Ishikawa (cell line): ENCODE measurements around the gene IL1B.

ENCODE experiments used
- CEBPB ChIP-seq: IDR thresholded peaks from 2 replicates; pipeline ENCODE4 v1.6.1; 2012
- CREB1 ChIP-seq: IDR thresholded peaks from 2 replicates; pipeline ENCODE4 v1.6.1; 2012; ENCODE audit warnings: low read depth
- EGR1 ChIP-seq: IDR thresholded peaks from 2 replicates; pipeline ENCODE4 v1.6.1; 2012
- EP300 ChIP-seq: IDR thresholded peaks from 2 replicates; pipeline ENCODE4 v1.6.1; 2012; ENCODE audit warnings: borderline replicate concordance
- FOXM1 ChIP-seq: IDR thresholded peaks from 2 replicates; pipeline ENCODE4 v1.6.1; 2012; ENCODE audit warnings: low read depth, borderline replicate concordance
- NFIC ChIP-seq: IDR thresholded peaks from 2 replicates; pipeline ENCODE4 v1.6.1; 2012
- RAD21 ChIP-seq: IDR thresholded peaks from 2 replicates; pipeline ENCODE4 v1.6.1; 2012; ENCODE audit warnings: low read depth
- REST ChIP-seq: IDR thresholded peaks from 2 replicates; pipeline ENCODE4 v1.6.1; 2012; ENCODE audit warnings: low read depth, mild to moderate bottlenecking
- TAF1 ChIP-seq: IDR thresholded peaks from 2 replicates; pipeline ENCODE4 v1.6.1; 2012; ENCODE audit warnings: low read depth, mild to moderate bottlenecking
- TCF12 ChIP-seq: IDR thresholded peaks from 2 replicates; pipeline ENCODE4 v1.6.1; 2012; ENCODE audit warnings: low read depth
- TEAD4 ChIP-seq: IDR thresholded peaks from 2 replicates; pipeline ENCODE4 v1.6.1; 2012
- YY1 ChIP-seq: IDR thresholded peaks from 2 replicates; pipeline ENCODE4 v1.6.1; 2012; ENCODE audit warnings: low read depth
- ZBTB7A ChIP-seq: IDR thresholded peaks from 2 replicates; pipeline ENCODE4 v1.6.1; 2012; ENCODE audit warnings: low read depth
- TF ChIP-seq, protein P1 (sequence below): IDR thresholded peaks from 2 replicates; pipeline ENCODE4 v1.6.1; 2012
- TF ChIP-seq, protein P2 (sequence below): IDR thresholded peaks from 2 replicates; pipeline ENCODE4 v1.6.1; 2012

Gene IL1B

GRCh38 chr2:112828251-112828691, 8.3 kb downstream of the IL1B start:
- TF ChIP-seq ZBTB7A (no peak), TCF12 (no peak), YY1 (no peak), NFIC (no peak), TEAD4 (no peak), REST (no peak), CEBPB (no peak), FOXM1 (no peak), EGR1 (no peak), EP300 (no peak), TAF1 (no peak), CREB1 (no peak), RAD21 (no peak)
- TF ChIP-seq, protein P1, sequence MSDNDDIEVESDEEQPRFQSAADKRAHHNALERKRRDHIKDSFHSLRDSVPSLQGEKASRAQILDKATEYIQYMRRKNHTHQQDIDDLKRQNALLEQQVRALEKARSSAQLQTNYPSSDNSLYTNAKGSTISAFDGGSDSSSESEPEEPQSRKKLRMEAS, result no peak
- TF ChIP-seq, protein P2, sequence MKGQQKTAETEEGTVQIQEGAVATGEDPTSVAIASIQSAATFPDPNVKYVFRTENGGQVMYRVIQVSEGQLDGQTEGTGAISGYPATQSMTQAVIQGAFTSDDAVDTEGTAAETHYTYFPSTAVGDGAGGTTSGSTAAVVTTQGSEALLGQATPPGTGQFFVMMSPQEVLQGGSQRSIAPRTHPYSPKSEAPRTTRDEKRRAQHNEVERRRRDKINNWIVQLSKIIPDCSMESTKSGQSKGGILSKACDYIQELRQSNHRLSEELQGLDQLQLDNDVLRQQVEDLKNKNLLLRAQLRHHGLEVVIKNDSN, result no peak

DNA sequence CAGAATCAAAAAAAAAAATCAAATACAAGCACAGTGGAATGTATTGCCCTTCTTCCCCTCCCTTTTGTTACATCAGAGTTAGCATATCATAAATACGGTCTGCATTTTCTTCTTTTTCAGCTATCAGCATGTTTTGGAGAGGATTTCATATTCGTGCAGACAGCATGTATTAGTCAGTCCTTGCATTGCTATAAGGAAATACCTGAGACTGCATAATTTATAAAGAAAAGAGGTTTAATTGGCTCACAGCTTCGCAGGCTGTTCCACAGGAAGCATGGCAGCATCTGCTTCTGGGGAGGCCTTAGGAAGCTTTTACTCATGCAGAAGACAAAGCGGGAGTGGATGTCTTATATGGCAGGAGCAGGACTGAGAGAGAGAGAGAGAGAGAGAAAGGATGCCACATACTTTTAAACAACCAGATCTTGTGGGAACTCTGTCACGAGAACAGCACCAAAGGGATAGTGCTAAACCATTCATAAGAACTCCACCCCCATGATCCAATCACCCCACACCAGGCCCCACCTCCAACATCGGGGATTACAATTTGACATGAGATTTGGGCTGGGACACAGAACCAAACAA, 8.9 kb downstream of the IL1B start:
- TF ChIP-seq FOXM1 (no peak), EP300 (no peak), CREB1 (no peak), RAD21 (no peak), YY1 (no peak), NFIC (no peak), CEBPB (no peak), REST (no peak), TEAD4 (no peak), TAF1 (no peak)
- TF ChIP-seq, protein P2, result no peak

- TF ChIP-seq, protein P1, result no peak
- TF ChIP-seq NFIC, result no peak
- TF ChIP-seq, protein P2, result no peak
- TF ChIP-seq FOXM1, result no peak
- no peak for TF ChIP-seq ZBTB7A
- no peak for TF ChIP-seq TAF1
- TF ChIP-seq CREB1, result no peak
- no peak for TF ChIP-seq EGR1
- no peak for TF ChIP-seq RAD21
- TF ChIP-seq TCF12, result no peak
- no peak for TF ChIP-seq TEAD4
These were observed 9.6 kb downstream of the IL1B start for GRCh38 chr2:112827009-112827408.

GRCh38 chr2:112825706-112826105, 10.9 kb downstream of the IL1B start:
- TF ChIP-seq RAD21, result no peak
- no peak for TF ChIP-seq EP300

GRCh38 chr2:112824694-112825085, 11.9 kb downstream of the IL1B start:
- TF ChIP-seq ZBTB7A, result no peak
- TF ChIP-seq TEAD4, result no peak
- no peak for TF ChIP-seq EGR1
- no peak for TF ChIP-seq YY1
- TF ChIP-seq REST, result no peak
- no peak for TF ChIP-seq RAD21
